Measurements from ENCODE around the gene TRPV3. TPM values are rescaled to one million over a fixed set of nuclear protein-coding genes. Genes with fewer than 3 reads are reported as not detected.

TRPV3 gene
- total and polyA plus RNA-seq, 2 experiments from 2014 or later: 0.15 to 0.69 TPM

- no peak overlapping the region for H3K4me3 Mint-ChIP-seq
- H3K27ac ChIP-seq (ENCODE audit: low read depth): no peak overlapping the region
- no peaks in the 10 kb centered on the region for H3K27me3 ChIP-seq (ENCODE audit: insufficient read depth)
- no peak overlapping the region for H2AFZ ChIP-seq
- H3K36me3 Mint-ChIP-seq (ENCODE audit: low read depth): no peaks in the 10 kb centered on the region; the same call in 2 of the 3 replicates
- H3K4me3 ChIP-seq: no peak overlapping the region
- no peaks in the 10 kb centered on the region for H3F3A ChIP-seq (replicated peaks; ENCODE audit: low read depth)
- H3K4me1 ChIP-seq (ENCODE audit: insufficient read depth): no peaks in the 10 kb centered on the region
- H3K9me2 ChIP-seq (ENCODE audit: insufficient read depth): peaks cover 9% of the 10 kb centered on the region; the same call in 1 of the 2 replicates
- H3K79me2 ChIP-seq (replicated peaks; ENCODE audit: insufficient read depth): no peaks in the 10 kb centered on the region
- peaks cover 5% of the 10 kb centered on the region; the same call in 2 of the 3 replicates for H3K9me3 Mint-ChIP-seq
- peaks cover 12% of the 10 kb centered on the region for H3K27me3 Mint-ChIP-seq (ENCODE audit: insufficient read depth, low read depth, poor library complexity)
- no peaks in the 10 kb centered on the region; the same call in 2 of the 3 replicates for H3K4me1 Mint-ChIP-seq
- no peaks in the 10 kb centered on the region for H4K20me1 ChIP-seq (replicated peaks; ENCODE audit: insufficient read depth)
- no peak for TF ChIP-seq POLR2AphosphoS5 (IDR thresholded peaks at IDR 0.05; ENCODE audit: low read depth)
- TF ChIP-seq, protein P1, sequence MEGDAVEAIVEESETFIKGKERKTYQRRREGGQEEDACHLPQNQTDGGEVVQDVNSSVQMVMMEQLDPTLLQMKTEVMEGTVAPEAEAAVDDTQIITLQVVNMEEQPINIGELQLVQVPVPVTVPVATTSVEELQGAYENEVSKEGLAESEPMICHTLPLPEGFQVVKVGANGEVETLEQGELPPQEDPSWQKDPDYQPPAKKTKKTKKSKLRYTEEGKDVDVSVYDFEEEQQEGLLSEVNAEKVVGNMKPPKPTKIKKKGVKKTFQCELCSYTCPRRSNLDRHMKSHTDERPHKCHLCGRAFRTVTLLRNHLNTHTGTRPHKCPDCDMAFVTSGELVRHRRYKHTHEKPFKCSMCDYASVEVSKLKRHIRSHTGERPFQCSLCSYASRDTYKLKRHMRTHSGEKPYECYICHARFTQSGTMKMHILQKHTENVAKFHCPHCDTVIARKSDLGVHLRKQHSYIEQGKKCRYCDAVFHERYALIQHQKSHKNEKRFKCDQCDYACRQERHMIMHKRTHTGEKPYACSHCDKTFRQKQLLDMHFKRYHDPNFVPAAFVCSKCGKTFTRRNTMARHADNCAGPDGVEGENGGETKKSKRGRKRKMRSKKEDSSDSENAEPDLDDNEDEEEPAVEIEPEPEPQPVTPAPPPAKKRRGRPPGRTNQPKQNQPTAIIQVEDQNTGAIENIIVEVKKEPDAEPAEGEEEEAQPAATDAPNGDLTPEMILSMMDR (conservative IDR thresholded peaks at IDR 0.05; ENCODE audit: low read depth in 2 of 2): no peak
- no peak for TF ChIP-seq STAT1 (IDR thresholded peaks at IDR 0.05; ENCODE audit: unreplicated experiment)
- no peak for TF ChIP-seq EZH2 (IDR thresholded peaks at IDR 0.05; ENCODE audit: low read depth, unreplicated experiment)
- no peak for TF ChIP-seq CREB1 (CRISPR knock-in tag; IDR thresholded peaks at IDR 0.05; ENCODE audit: low read depth)
- TF ChIP-seq NANOG (IDR thresholded peaks at IDR 0.05; ENCODE audit: borderline replicate concordance): no peak
- TF ChIP-seq REST (IDR thresholded peaks at IDR 0.05; ENCODE audit: unreplicated experiment): no peak
- TF ChIP-seq ETS1 (IDR thresholded peaks at IDR 0.05): no peak
- no peak for TF ChIP-seq JUNB (IDR thresholded peaks at IDR 0.05; ENCODE audit: unreplicated experiment)
- H3K4me2 ChIP-seq: no peak overlapping the region
- no peak overlapping the region for H3K27ac Mint-ChIP-seq
- DNase-seq (ENCODE audit: low spot score) (no peak), ATAC-seq (no peak)
- no peaks in the 10 kb centered on the region for H3K36me3 ChIP-seq (ENCODE audit: insufficient read depth)
Observed at GRCh38 chr17:3545151-3545550, 12.5 kb downstream of the TRPV3 start.

DNA sequence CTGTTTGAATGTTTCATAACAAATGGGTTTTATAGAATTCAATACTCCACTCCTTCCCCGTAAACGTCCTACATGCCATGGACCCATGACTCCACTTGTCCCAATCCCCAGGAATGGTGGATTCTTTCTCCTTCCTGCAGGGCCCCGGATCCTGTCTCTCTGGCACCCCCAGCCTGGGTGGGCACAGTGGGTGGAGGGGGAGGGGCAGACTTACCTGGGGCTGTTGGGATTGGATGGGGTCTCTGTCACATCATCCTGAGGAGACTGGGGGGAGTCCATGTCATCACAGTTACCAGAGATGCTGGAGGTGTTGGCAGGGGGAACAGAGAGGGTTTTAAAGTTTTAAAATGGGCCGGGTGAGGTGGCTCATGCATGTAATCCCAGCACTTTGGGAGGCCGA lies 13.2 kb downstream of the TRPV3 start:
- Histone ChIP-seq H3K9me2 (ENCODE audit: insufficient read depth) (peaks cover 1% of the 10 kb centered on the region; the same call in 1 of the 2 replicates), H2AFZ (no peak overlapping the region), H3K4me3 (no peak overlapping the region), H3F3A (replicated peaks; ENCODE audit: low read depth) (no peaks in the 10 kb centered on the region), H4K20me1 (replicated peaks; ENCODE audit: insufficient read depth) (no peaks in the 10 kb centered on the region), H3K4me2 (no peak overlapping the region), H3K27ac (ENCODE audit: low read depth) (no peak overlapping the region), H3K4me1 (ENCODE audit: insufficient read depth) (no peaks in the 10 kb centered on the region), H3K27me3 (ENCODE audit: insufficient read depth) (no peaks in the 10 kb centered on the region), H3K36me3 (ENCODE audit: insufficient read depth) (no peaks in the 10 kb centered on the region), H3K79me2 (replicated peaks; ENCODE audit: insufficient read depth) (no peaks in the 10 kb centered on the region)
- Mint-ChIP-seq H3K36me3 (ENCODE audit: low read depth) (no peaks in the 10 kb centered on the region; the same call in 2 of the 3 replicates), H3K9me3 (peaks cover under 1% of the 10 kb centered on the region; the same call in 2 of the 3 replicates), H3K27ac (no peak overlapping the region), H3K27me3 (ENCODE audit: insufficient read depth, low read depth, poor library complexity) (peaks cover 9% of the 10 kb centered on the region), H3K4me1 (no peaks in the 10 kb centered on the region; the same call in 2 of the 3 replicates), H3K4me3 (no peak overlapping the region)
- no peak for ATAC-seq
- DNase-seq (ENCODE audit: low spot score): no peak
- TF ChIP-seq CREB1 (CRISPR knock-in tag; IDR thresholded peaks at IDR 0.05; ENCODE audit: low read depth) (no peak), STAT1 (IDR thresholded peaks at IDR 0.05; ENCODE audit: unreplicated experiment) (no peak), EZH2phosphoT487 (IDR thresholded peaks at IDR 0.05; ENCODE audit: unreplicated experiment) (no peak), ZNF114 (CRISPR knock-in tag; IDR thresholded peaks at IDR 0.05) (no peak), JUNB (IDR thresholded peaks at IDR 0.05; ENCODE audit: unreplicated experiment) (no peak), ETS1 (IDR thresholded peaks at IDR 0.05) (no peak), ZNF331 (CRISPR knock-in tag; IDR thresholded peaks at IDR 0.05; ENCODE audit: low read depth) (no peak), REST (IDR thresholded peaks at IDR 0.05; ENCODE audit: unreplicated experiment) (no peak)
